H1 (cell line): ENCODE results near the gene MYOZ2. TPM values are rescaled to one million over a fixed set of nuclear protein-coding genes. Genes with fewer than 3 reads are reported as not detected.

Experiments used
- CTCF ChIA-PET: fragments of 300-600 bp; sonication (Branson Sonifier 250); formaldehyde crosslinking; loops from one replicate; lab custom pipeline; 2021; ENCODE audit not compliant: partially characterized antibody; lab: Charles Lee
- POLR2A ChIA-PET: fragments of 300-600 bp; sonication (Branson Sonifier 250); formaldehyde crosslinking; loops from one replicate; lab custom pipeline; 2021; ENCODE audit warnings: inconsistent platforms; ENCODE audit not compliant: partially characterized antibody; lab: Charles Lee
- DNase-seq, 2 experiments: peaks; one replicate each; pipeline versions ENCODE4 v3.0.0 to v3.0.0-alpha.2; 2010 to 2022; ENCODE audit warnings: low spot score in 2 of 2, low read depth in 1 of 2, mixed read lengths in 1 of 2
- FAIRE-seq: peaks from 2 replicates; lab custom pipeline; 2011; peaks lifted over from hg19 to GRCh38; lab: Jason Lieb, UNC
- H2AFZ ChIP-seq: 2 replicates; pipeline ENCODE4 v1.8.1; 2012; ENCODE audit warnings: low read length, inconsistent platforms
- H2AK5ac ChIP-seq: 2 replicates; pipeline ENCODE4 v1.6.1; 2013; ENCODE audit warnings: low read depth, low read length
- H2BK120ac ChIP-seq: replicated peaks from 2 replicates; pipeline ENCODE3; 2013; ENCODE audit warnings: low read depth, low read length, inconsistent platforms
- H2BK12ac ChIP-seq: 2 replicates; pipeline ENCODE4 v1.6.1; 2013; ENCODE audit warnings: low read depth, low read length
- H2BK15ac ChIP-seq: 2 replicates; pipeline ENCODE4 v1.6.1; 2013; ENCODE audit warnings: low read length
- H2BK20ac ChIP-seq: 2 replicates; pipeline ENCODE4 v1.6.1; 2013; ENCODE audit warnings: low read length
- H2BK5ac ChIP-seq: 2 replicates; pipeline ENCODE4 v1.6.1; 2013; ENCODE audit warnings: low read depth, low read length
- H3K14ac ChIP-seq: 2 replicates; pipeline ENCODE4 v1.6.1; 2013; ENCODE audit warnings: inconsistent platforms; ENCODE audit not compliant: insufficient read length
- H3K18ac ChIP-seq: 2 replicates; pipeline ENCODE4 v1.6.1; 2013; ENCODE audit warnings: low read length; ENCODE audit errors: extremely low read depth
- H3K23ac ChIP-seq: 2 replicates; pipeline ENCODE4 v1.6.1; 2013; ENCODE audit warnings: inconsistent platforms; ENCODE audit not compliant: insufficient read length
- H3K23me2 ChIP-seq: 2 replicates; pipeline ENCODE4 v1.6.1; 2013; ENCODE audit warnings: low read depth, low read length
- H3K27ac ChIP-seq: 2 replicates; pipeline ENCODE4 v1.6.1; 2011; ENCODE audit warnings: low read depth, low read length, inconsistent platforms
- H3K27me3 ChIP-seq, 4 experiments: replicated peaks in 1 of 4; 1 replicate in 1 of 4; 2 replicates in 3 of 4; pipeline versions ENCODE4 v1.6.1 to v1.8.1; 2011 to 2013; ENCODE audit warnings: low read length in 3 of 4, mild to moderate bottlenecking in 3 of 4, inconsistent platforms in 2 of 4, mixed read lengths in 2 of 4, moderate library complexity in 1 of 4; ENCODE audit not compliant: control insufficient read depth in 3 of 4, insufficient read depth in 3 of 4; ENCODE audit errors: extremely low read depth in 1 of 4
- H3K36me3 ChIP-seq, 4 experiments: 2 replicates each; pipeline versions ENCODE4 v1.6.1 to v1.8.1; 2011 to 2013; ENCODE audit warnings: mild to moderate bottlenecking in 4 of 4, low read length in 3 of 4, moderate library complexity in 2 of 4, control low read depth in 1 of 4, inconsistent platforms in 1 of 4; ENCODE audit not compliant: insufficient read depth in 4 of 4, control insufficient read depth in 2 of 4
- H3K4ac ChIP-seq: replicated peaks from 2 replicates; pipeline ENCODE3; 2013; ENCODE audit warnings: low read length, low read depth, mixed read lengths, inconsistent platforms; ENCODE audit not compliant: insufficient read length
- H3K4me1 ChIP-seq, 4 experiments: replicated peaks in 1 of 4; 1 replicate in 1 of 4; 2 replicates in 3 of 4; pipeline versions ENCODE4 v1.6.1 to v1.8.1; 2011 to 2013; ENCODE audit warnings: low read length in 3 of 4, inconsistent platforms in 2 of 4, mixed read lengths in 1 of 4; ENCODE audit not compliant: insufficient read depth in 4 of 4, control insufficient read depth in 3 of 4
- H3K4me2 ChIP-seq, 2 experiments: 2 replicates each; pipeline versions ENCODE4 v1.6.1 to v1.8.1; 2011 to 2013; ENCODE audit warnings: low read depth in 2 of 2, low read length in 2 of 2, control low read depth in 1 of 2, inconsistent platforms in 1 of 2, mild to moderate bottlenecking in 1 of 2; ENCODE audit not compliant: insufficient read depth in 1 of 2
- H3K4me3 ChIP-seq, 4 experiments: fragments of 200-600, 300-600 bp in 1 of 4; sonication (generic), shearing (Covaris generic), sonication (Bioruptor Twin) in 1 of 4; 2 replicates each; pipeline versions ENCODE4 v1.5.1 to v1.8.1; 2011 to 2016; ENCODE audit warnings: low read length in 4 of 4, low read depth in 3 of 4, control low read depth in 2 of 4, inconsistent platforms in 2 of 4, mild to moderate bottlenecking in 2 of 4, mixed read lengths in 1 of 4, moderate library complexity in 1 of 4; ENCODE audit not compliant: insufficient read depth in 2 of 4; ENCODE audit errors: extremely low read depth in 1 of 4
- H3K56ac ChIP-seq: replicated peaks from 2 replicates; pipeline ENCODE3; 2013; ENCODE audit warnings: low read depth, mild to moderate bottlenecking, mixed read lengths, low read length, inconsistent platforms; ENCODE audit not compliant: insufficient read length
- H3K79me1 ChIP-seq: 2 replicates; pipeline ENCODE4 v1.6.1; 2013; ENCODE audit warnings: low read depth, low read length, control low read depth
- H3K79me2 ChIP-seq, 2 experiments: 2 replicates each; pipeline versions ENCODE4 v1.6.1 to v1.8.1; 2012 to 2013; ENCODE audit warnings: low read length in 2 of 2, mild to moderate bottlenecking in 2 of 2, inconsistent platforms in 1 of 2; ENCODE audit not compliant: insufficient read depth in 2 of 2, control insufficient read depth in 1 of 2
- H3K9ac ChIP-seq, 4 experiments: replicated peaks in 1 of 4; 1 replicate in 1 of 4; 2 replicates in 3 of 4; pipeline versions ENCODE4 v1.6.1 to v1.8.1; 2011 to 2013; ENCODE audit warnings: low read depth in 3 of 4, low read length in 3 of 4, control low read depth in 2 of 4, mild to moderate bottlenecking in 2 of 4, moderate library complexity in 2 of 4, inconsistent platforms in 1 of 4; ENCODE audit errors: extremely low read depth in 1 of 4
- H3K9me3 ChIP-seq, 2 experiments: 2 replicates each; pipeline versions ENCODE4 v1.6.1 to v1.8.1; 2012 to 2013; ENCODE audit warnings: mild to moderate bottlenecking in 2 of 2, moderate library complexity in 2 of 2, control low read depth in 1 of 2, inconsistent platforms in 1 of 2, low read depth in 1 of 2, low read length in 1 of 2, mixed read lengths in 1 of 2; ENCODE audit not compliant: insufficient read depth in 2 of 2
- H4K20me1 ChIP-seq, 2 experiments: replicated peaks in 1 of 2; 2 replicates each; pipeline versions ENCODE3 to v1.8.1; 2011 to 2013; ENCODE audit warnings: inconsistent platforms in 2 of 2, low read length in 2 of 2, mild to moderate bottlenecking in 1 of 2; ENCODE audit not compliant: insufficient read depth in 2 of 2, control insufficient read depth in 1 of 2
- H4K5ac ChIP-seq: 2 replicates; pipeline ENCODE4 v1.6.1; 2013; ENCODE audit warnings: low read length, low read depth, mixed read lengths, inconsistent platforms; ENCODE audit not compliant: insufficient read length
- H4K8ac ChIP-seq: 2 replicates; pipeline ENCODE4 v1.8.0; 2013; ENCODE audit warnings: mild to moderate bottlenecking, moderate library complexity, low read length, inconsistent platforms; ENCODE audit not compliant: insufficient read depth; ENCODE audit errors: extremely low read depth
- H4K91ac ChIP-seq: replicated peaks from 2 replicates; pipeline ENCODE3; 2013; ENCODE audit warnings: low read length, mixed read lengths, inconsistent platforms; ENCODE audit not compliant: insufficient read length
- CBX5 ChIP-seq: fragments of 300-800, 300-1000 bp; sonication (generic); IDR thresholded peaks from 2 replicates; pipeline ENCODE4 v1.7.1; 2016; ENCODE audit warnings: antibody characterized with exemption, low read length, low read depth
- CHD1 ChIP-seq: IDR thresholded peaks from 2 replicates; pipeline ENCODE4 v1.6.1; 2012; ENCODE audit warnings: low read depth, low read length, improper control_type of control experiment
- CHD2 ChIP-seq: IDR thresholded peaks from 2 replicates; pipeline ENCODE4 v1.6.1; 2012; ENCODE audit warnings: low read length, improper control_type of control experiment
- GTF2F1 ChIP-seq: IDR thresholded peaks from 2 replicates; pipeline ENCODE4 v1.6.1; 2012; ENCODE audit warnings: low read depth, low read length, improper control_type of control experiment, borderline replicate concordance
- JUND ChIP-seq: IDR thresholded peaks from 2 replicates; pipeline ENCODE4 v1.6.1; 2011; ENCODE audit warnings: mild to moderate bottlenecking, improper control_type of control experiment, low read length
- KDM5A ChIP-seq: fragments of 200-600 bp; IDR thresholded peaks from 2 replicates; pipeline ENCODE4 v1.7.1; 2012; ENCODE audit warnings: mild to moderate bottlenecking, low read length, inconsistent platforms, mixed read lengths
- POLR2AphosphoS5 ChIP-seq: IDR thresholded peaks from 2 replicates; pipeline ENCODE4 v1.6.1; 2011; ENCODE audit warnings: low read depth, low read length
- RFX5 ChIP-seq: IDR thresholded peaks from 2 replicates; pipeline ENCODE4 v1.6.1; 2011; ENCODE audit warnings: low read depth, low read length, improper control_type of control experiment, borderline replicate concordance
- SIRT6 ChIP-seq: IDR thresholded peaks from one replicate; pipeline ENCODE4 v1.7.1; 2012; ENCODE audit warnings: low read length, inconsistent platforms
- SP1 ChIP-seq: IDR thresholded peaks from 2 replicates; pipeline ENCODE4 v1.6.1; 2011; ENCODE audit warnings: low read depth, low read length
- SP2 ChIP-seq: IDR thresholded peaks from 2 replicates; pipeline ENCODE4 v1.6.1; 2012; ENCODE audit warnings: mild to moderate bottlenecking, low read length, inconsistent platforms
- TEAD4 ChIP-seq: IDR thresholded peaks from 2 replicates; pipeline ENCODE4 v1.6.1; 2012; ENCODE audit warnings: low read depth, low read length, inconsistent platforms, mixed read lengths
- WGBS, 2 experiments: shearing (Covaris generic) in 1 of 2; methylation state at CpG; one replicate each; pipeline versions ENCODE4 v1.1.6 to v1.1.7; 2013 to 2015; ENCODE audit warnings: low lambda C conversion rate in 2 of 2, mixed read lengths in 2 of 2, inconsistent platforms in 1 of 2, low coverage in 1 of 2, missing lambda C conversion rate in 1 of 2; ENCODE audit not compliant: insufficient replicate concordance in 2 of 2, insufficient coverage in 1 of 2, insufficient read length in 1 of 2; ENCODE audit errors: extremely low coverage in 1 of 2, missing lambda C conversion rate in 1 of 2; 5-methylcytosine and 5-hydroxymethylcytosine counted together
- polyA plus RNA-seq, 7 experiments: library from polyadenylated mRNA; depleted of rRNA in 3 of 7; stranded (reverse) in 5 of 7; unstranded in 2 of 7; fragments of >200 nt in 5 of 7; fragments of 200-250 nt in 2 of 7; gene quantifications; 1 replicate in 5 of 7; 2 replicates in 1 of 7; 4 replicates in 1 of 7; pipeline versions ENCODE4 v1.2.1 to v1.2.3, GENCODE V29; 2011 to 2013; ENCODE audit warnings: missing spikeins in 2 of 7, mixed read lengths in 2 of 7
- total RNA-seq: library from RNA; stranded (reverse); fragmentation: NEBNext Ultra II Directional; extraction: Animal tissue kit (Norgen Biotek cat#: 25700); gene quantifications from 2 replicates; pipeline ENCODE4 v1.2.1, GENCODE V29; 2021
- TF ChIP-seq, protein P1 (sequence below): IDR thresholded peaks from 2 replicates; pipeline ENCODE4 v1.6.1; 2011; ENCODE audit warnings: low read length, improper control_type of control experiment

Gene MYOZ2
- total and polyA plus RNA-seq, 2 of the 8 experiments (the other 6 are each of a cell fraction or from before 2014, with no cell fraction given) = not detected

DNA sequence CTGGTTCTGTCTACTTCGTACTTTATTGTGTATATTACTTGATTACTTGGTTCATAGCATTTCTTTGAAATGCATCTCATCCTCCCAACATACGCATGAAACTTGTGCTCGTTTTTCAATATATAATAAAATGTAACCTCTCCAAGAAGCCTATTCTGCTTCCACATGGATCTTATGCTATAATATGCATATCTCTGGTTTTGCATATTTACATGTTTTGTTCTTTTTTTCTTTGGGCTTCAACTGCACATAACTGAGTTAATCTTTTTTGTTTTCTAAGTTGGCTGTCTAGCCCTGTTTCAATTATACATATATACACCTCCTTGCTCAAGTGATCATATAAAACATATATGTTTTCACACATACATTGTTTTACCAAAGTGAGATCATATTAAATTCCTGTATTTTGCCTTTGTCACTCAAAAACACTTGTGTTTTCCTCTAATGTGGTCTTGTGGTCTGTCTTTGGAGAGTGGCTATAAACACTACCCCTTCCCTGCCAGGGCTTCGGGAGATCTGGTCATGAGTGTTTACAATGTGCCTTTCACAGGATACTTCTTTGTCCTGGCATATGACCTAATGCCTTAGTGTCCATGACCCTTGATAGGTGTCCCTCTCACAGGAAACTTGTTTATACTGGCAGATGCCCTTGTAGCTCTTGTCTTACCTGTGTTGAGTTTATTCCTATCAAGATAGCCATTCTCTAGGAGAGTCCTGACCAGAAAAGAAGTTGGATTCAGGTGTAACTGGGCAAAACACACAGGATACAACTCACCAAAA, 94.5 kb downstream of the MYOZ2 start:
- Histone ChIP-seq H3K4me3 (no peak overlapping the region), H3K27me3 (no peaks in the 10 kb centered on the region), H3K9me3 (no peaks in the 10 kb centered on the region), H3K14ac (no peak overlapping the region), H4K91ac (no peak overlapping the region), H3K23me2 (no peaks in the 10 kb centered on the region), H3K4me1 (no peaks in the 10 kb centered on the region), H3K4ac (no peak overlapping the region), H2AK5ac (no peak overlapping the region), H3K27ac (no peak overlapping the region), H2BK120ac (no peak overlapping the region), H2BK5ac (no peak overlapping the region), H4K20me1 (no peaks in the 10 kb centered on the region), H4K8ac (no peak overlapping the region), H2BK20ac (no peak overlapping the region), H2BK15ac (no peak overlapping the region), H3K4me2 (no peak overlapping the region), H3K36me3 (no peaks in the 10 kb centered on the region; a peak in 1 of 8 replicates), H3K9ac (no peak overlapping the region), H3K79me1 (peaks cover 5% of the 10 kb centered on the region; the same call in 1 of the 2 replicates), H3K79me2 (no peaks in the 10 kb centered on the region; a peak in 3 of 4 replicates), H3K23ac (no peak overlapping the region), H2BK12ac (no peak overlapping the region), H2AFZ (no peak overlapping the region), H4K5ac (no peak overlapping the region), H3K56ac (no peak overlapping the region), H3K18ac (no peak overlapping the region)
- POLR2A ChIA-PET = interaction anchor here (1.4 to 2.2 kb wide), 2 partner anchors 7 to 9 kb away, joined by 3 to 4 read pairs; no protein-coding TSS in a partner anchor
- 80% methylated on average over 4 of the region's 4 CpGs; no CpG with 5 or more reads in 1 of the 2 experiments for WGBS, 2 experiments
- FAIRE-seq (no peak), DNase-seq (no peak)
- CTCF ChIA-PET = interaction anchor here (0.8 to 1.7 kb wide), 2 partner anchors 25 to 40 kb away, joined by 3 to 4 read pairs; no protein-coding TSS in a partner anchor
- TF ChIP-seq GTF2F1 (no peak), SIRT6 (no peak), CBX5 (no peak), SP2 (no peak), CHD1 (no peak), TEAD4 (no peak), POLR2AphosphoS5 (no peak), KDM5A (no peak), JUND (no peak), CHD2 (no peak), SP1 (no peak), RFX5 (no peak)
- TF ChIP-seq, protein P1, sequence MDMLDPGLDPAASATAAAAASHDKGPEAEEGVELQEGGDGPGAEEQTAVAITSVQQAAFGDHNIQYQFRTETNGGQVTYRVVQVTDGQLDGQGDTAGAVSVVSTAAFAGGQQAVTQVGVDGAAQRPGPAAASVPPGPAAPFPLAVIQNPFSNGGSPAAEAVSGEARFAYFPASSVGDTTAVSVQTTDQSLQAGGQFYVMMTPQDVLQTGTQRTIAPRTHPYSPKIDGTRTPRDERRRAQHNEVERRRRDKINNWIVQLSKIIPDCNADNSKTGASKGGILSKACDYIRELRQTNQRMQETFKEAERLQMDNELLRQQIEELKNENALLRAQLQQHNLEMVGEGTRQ = no peak
